Lung microvascular endothelial cell (primary cell): ENCODE measurements around the gene TTC24. TPM values are rescaled to one million over a fixed set of nuclear protein-coding genes. Genes with fewer than 3 reads are reported as not detected.
"Not testable (repeated sequence)": the region's sequence is repeated elsewhere in the genome, so short reads cannot be mapped to it uniquely, and the experiment has no call there.

ENCODE experiments used
- DNase-seq, 2 donors: peaks; one replicate each; pipeline versions ENCODE4 v3.0.0 to v3.0.0-alpha.2; 2010; ENCODE audit warnings: low read depth in 2 of 2
- total RNA-seq: library from RNA; depleted of rRNA; stranded (reverse); fragments of >200 nt; gene quantifications from 2 replicates; pipeline ENCODE4 v1.2.1, GENCODE V29; 2014

Gene TTC24
- not detected in 2 replicates for total RNA-seq

DNA sequence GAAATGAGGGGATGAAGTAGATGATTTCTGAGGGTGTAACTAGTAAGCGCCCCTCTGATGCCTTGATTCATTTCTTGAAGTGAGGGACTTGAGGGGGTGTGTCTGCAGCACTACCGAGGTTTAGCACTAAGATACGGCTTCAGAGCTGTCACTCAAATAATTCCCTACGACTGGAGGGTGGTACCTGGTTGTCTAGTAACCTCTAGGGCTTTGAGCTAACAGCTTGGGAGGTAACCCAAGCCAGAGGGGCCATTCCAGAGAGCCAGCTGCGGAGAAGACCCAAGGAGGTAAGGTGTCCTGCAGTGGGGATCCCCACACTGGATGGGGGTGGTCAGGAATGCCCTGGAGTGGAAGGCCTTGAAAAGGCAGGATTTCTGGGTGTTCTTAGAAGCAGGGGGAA is at the start of gene TTC24:
Gene TTC24 (plus strand): TSS at position 252 of the 400 bp plus-strand sequence. CDS start 1,642 bp downstream, outside the sequence.
- no peak for DNase-seq

DNA sequence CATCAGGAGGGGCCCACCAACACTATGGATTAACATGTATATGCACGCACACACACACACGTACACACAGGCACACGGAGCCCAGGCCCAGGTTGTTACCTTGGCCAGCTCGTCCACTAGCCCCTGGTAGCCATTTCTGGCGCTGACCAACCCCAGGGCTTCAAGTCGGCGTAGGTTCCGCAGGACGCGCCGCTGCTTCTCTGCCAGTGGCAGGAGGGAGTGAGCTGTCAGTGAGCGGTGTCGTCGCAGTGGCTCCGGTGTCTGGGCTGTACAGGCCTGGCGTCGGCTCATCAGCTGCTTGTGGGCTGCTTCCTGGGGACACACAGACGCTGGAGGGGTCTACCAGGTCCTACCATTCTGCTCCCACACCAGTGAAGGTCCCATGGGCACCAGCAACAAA is 49.5 kb upstream of the TTC24 start:
- no peak for DNase-seq

DNA sequence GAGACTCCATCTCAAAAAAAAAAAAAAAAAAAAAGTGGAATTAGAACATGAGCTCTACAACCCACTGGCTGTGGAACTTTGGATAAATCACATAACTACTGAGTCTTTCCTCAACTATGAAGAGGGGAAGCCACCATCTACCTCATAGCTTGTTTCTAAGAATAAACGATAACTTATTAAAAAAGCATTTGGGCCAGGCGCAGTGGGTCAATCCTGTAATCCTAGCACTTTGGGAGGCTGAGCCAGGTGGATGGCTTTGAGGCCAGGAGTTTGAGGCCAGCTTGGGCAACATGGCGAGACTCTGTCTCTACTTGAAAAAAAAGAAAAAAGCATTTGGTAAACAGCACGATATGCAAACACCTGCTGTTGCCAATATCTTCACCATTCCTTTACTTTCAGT is 47.1 kb upstream of the TTC24 start:
- no peak for DNase-seq

DNA sequence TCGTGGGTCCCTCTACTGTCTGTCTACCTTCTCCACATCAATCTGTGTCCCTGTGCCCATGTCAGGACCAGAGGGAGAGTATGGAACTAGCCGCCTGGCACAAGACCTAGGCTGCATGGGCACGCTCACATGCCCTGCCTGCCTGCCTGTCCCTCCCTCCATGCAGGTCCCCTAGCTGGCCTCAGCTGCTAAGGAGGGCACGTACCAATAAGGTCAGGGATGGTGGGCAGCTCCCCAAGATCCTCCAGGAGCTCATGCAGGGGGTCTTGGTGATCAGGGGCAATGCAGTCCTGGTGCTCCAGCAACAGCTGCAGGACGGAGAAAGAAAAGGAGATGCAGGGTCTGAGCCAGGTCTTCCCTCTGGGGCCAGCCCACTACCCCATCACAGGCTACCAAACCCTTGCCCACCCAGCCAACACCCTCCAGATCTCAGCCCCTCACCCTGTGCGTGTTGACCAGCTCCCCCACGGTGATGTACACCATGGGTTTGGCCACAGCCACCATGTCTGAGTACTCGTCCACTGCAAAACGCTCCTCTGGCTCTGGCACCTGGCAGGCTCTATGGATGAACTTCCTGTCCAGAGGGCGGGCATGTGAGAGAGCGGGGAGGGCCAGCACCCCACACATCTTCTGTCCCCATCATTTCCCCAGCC is 45.8 kb upstream of the TTC24 start:
- no peak for DNase-seq

DNA sequence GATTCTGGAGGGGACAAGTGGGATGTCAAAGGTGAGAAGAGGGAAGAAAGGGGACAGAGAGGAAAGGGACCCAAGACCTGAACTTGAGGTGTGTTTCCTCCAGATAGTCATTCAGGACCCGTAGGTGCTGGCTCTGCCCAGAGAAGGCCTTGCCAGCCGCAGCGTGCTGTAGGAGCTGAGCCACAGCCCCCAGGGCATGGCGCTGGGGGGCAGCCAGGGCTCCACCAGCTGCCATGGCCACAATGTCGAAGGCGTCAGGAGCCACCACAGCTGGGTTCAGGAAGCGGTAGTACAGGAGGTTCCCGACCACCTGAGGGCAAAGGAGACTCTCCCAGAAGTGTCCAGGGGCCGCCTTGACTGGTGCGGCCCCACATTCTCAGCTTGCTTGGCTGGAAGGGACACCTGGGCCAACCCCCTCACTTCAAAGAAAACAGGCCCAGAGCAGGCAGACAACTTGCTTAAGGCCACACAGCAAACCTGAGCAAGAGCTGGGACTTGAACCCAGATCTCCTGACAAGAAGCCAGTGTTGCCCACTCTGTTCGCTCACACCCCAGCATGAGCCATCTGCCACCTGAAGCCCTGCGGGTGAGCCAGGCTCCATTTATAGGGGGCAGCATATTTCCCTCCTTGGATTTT is 45.0 kb upstream of the TTC24 start:
- no peak for DNase-seq

DNA sequence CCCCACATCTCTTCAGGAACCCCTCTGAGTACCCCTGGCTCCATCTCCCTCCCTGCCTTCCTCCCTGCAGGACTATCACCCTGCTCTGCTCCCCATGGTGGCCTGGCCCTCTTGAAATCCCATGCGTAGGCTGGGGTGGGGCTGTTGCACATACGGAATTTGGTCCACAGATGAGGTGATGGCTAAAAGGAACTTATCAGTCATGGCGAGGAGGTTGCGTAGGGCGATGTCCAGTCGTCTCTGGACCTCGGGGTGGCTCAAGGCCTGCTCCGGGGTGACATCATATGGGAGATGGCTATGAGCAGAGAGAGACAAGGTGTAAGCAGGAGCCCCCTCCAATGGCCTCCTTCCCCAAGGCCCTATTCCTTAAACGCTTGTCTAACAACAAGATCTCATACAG is 42.5 kb upstream of the TTC24 start:
- no peak for DNase-seq

DNA sequence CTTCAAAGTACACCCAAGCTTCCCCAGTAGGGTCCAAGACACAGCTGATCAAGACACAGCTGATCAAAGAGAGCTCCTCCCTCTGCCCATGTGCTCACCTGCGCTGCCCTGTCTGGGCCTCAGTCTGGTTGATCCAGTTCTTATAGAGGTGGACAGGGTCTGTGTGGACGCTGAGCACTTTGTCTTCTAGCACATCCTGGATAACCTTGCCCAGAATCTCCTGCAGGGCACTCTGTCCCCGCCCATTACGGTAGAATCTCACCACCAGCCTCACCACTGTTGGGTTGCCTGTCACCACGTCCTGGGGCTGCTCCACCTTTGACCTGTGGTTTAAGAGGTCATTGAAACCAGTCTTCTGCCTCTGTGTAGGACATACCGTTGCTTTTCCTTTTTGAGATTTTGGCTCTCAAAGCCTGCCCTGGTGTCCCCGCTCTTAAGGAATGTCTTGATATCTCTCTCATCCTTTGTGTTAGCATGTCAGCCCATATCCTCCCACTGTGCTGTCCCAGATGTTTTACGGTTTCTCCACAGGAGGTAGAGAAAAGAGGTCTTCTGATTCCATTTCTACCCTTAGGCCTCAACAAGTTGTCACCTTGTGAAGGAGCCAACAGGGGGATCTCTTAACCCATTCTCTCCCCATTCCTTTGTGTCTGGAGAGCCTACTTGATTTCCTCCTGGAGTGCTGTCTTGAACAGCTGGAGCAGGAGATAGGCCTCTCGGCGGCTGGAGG is 40.6 kb upstream of the TTC24 start:
- no peak for DNase-seq

DNA sequence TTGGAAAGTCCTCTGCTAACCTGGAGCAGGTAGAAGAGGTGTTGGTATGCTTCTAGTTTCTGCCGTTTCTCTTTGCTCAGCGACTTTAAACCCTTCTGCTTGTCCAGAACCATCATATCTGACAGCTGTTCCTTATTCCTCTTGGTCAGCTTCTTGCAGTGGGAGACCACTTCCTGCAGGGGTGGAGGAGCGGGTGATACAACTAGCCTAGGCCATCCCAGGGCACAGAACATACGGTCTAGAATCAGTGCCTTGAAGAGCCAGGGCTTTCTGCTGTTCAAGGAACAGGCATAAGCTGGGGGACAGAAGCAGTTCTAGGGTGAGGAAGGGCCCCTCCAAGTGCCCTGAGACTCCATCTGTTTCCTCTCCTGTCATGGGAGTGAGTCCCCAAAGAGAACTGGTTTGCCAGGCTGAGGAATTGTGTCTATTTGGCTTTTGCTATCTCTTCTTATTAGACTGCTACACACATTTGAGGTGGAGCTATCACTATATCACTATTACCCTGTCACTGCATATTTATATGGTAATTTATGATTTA is 39.6 kb upstream of the TTC24 start:
- no peak for DNase-seq

DNA sequence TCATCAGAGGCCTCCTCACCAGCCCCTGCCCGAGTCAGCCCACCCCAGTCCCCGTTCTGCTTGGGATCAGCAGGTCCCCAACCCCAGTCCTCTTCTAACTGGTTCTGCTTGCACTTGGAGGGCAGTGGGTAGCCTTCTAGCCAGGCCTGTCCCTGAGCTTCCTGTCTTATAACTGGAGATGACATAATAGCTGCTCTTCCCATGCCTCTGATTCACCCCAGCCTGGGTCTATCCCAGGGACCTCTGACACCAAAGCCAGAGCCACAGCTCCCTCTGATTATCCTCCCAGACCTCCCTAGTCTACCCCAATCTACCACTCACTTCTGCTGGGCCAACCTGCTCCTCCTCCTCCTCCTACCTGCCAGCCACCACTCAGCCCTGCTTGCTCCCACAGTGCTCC is 38.6 kb upstream of the TTC24 start:
- peak in 1 of 2 donors; percentile 26 for DNase-seq

DNA sequence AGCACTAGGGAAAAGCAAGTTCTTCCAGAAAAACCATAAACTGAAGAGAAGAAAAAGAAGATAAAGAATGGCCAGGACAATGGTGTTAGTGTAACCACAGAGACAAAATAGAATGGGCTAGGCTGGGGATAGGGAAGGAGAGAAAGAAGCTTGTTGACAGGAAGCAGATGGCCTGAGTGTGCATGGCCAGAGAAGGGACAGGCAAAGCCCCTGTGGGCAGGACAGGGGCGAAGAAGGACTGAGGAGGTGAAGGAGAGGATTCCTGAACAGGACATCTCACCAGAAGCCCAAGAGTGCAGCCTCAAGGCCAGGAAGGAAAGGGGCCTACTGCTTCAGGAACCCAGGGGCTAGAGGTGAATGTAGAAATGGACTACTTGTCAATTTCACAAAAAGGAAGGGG is 36.5 kb upstream of the TTC24 start:
- DNase-seq: peak in 1 of 2 donors; percentile 28

DNA sequence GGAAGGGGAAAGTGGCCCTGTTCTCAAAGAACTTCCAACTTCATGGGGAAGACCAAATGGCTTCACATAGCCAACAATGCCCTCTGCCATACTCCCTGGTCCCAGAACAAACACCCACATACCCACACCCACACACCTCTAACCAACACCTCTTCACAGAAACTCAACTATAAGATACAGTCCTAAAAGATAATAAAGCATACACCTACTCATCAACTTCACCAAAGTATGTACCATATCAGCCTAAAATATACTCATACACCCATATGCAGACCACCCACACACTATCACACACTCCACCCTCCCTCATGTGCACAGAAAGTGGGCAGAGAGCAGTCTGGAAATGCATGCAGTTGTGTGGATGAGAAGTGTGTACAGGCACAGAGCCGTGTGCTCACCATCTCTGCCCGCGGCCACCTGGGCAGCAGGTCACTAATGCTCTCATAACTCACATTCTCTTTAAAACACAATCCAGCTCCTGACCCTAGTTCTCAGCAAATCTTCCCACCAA is 34.9 kb upstream of the TTC24 start:
- DNase-seq: no peak

DNA sequence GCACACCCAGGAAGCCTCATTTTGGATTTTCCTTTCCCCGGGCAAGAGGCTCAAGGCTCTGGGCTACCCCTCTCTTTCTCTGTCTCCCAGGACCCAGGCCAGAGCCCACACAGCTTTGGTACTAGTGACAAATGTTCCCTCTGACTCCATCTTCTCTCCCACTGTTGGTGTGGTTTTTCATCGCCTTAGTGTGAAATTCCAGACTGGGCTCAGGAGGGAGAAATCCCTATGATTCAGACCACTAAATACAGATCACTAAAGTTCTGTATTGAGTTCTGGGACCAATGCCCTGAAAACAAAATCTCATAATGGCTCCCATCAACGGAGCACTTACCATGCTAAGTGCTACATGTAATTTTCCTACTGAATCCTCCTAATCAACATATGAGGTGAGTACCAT is 33.3 kb upstream of the TTC24 start:
- DNase-seq: no peak

DNA sequence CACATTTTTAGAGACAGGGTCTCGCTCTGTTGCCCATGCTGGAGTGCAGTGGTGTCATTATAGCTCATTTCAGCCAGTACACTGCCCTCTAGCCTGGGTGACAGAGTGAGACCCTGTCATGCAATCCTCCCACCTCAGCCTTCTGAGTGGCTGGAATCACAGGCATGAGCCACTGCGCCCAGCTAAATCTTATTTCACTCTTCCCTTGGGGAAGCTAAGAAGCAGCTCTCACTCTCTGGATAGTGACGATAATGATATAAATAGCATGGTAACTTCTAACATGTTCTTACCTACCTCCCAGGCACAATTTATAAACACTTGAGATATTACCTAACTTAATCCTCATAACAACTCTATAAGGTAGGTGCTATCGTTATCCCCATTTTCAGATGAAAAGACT is 32.1 kb upstream of the TTC24 start:
- DNase-seq: no peak

DNA sequence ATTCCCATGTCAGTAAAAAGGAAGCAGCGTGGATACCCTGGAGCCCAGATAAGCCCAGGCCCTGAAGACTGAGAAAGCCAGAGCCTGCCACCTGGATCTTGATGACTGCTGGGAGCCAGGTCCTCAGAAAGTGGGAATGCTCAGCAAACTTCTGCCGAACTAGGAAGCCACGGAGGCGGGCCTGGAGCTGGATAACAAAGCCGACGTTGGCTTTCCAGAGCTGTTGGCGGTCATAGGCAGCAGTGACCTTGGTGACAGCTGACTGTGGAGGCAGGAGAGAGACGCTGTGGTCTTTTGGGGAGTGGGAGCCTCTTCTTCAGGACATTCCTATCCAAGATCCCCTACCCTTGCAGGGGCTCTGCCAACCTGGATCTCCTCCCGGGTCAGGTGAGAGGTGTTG is 31.5 kb upstream of the TTC24 start:
- no peak for DNase-seq

DNA sequence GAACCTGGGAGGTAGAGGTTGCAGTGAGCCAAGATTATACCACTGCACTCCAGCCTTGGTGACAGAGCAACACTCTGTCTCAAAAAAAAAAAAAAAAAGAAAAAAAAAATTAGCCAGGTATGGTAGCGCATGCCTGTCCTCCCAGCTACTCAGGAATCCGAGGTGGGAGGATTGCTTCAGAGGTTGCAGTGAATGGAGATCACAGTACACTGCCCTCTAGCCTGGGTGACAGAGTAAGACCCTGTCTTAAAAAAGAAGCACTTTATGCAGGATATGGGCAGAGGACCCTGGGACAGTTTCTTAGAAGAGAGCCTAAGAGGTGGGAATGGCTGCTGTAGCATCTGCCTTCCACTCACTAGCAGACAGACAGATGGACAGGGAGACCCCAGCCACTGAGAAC is 30.1 kb upstream of the TTC24 start:
- DNase-seq: no peak

DNA sequence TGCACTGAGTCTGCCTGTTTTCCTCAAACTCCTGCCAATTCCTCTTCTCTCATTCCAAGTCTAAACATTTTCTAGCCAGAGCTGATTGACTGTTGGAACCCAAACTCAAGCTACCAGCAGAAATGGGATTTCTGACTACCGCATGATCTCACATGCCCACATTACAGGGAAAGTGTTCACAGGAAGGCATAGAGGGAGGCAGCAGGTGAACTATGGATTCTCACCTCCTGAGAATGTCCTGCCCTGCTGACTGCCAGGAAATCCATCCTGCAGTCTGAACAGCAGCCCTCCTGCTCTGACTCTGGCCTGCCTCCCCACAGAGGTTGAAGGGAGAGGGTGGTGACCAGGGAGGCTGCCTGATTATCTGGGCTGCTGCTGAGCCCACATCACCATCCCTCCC is 29.7 kb upstream of the TTC24 start:
- DNase-seq: no peak

DNA sequence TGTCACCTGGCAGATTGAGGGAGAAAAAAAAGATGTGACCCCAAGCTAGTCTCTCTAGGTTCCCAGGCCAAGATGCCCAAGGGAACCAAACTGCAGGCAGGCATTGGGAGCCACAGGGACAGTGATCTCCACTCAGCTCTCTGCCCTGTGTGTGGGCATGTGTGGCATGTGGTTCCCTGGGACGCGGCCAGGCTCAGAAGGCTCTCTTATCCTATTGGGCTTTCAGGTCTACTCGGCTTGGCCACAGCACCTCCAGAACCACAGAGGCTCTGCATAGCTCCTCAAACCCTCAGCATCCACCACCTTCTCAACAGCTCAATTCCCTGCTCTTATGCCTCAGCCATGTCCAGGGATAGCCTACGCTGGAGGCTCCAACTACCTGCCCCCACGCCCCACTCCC is 29.2 kb upstream of the TTC24 start:
- no peak for DNase-seq

DNA sequence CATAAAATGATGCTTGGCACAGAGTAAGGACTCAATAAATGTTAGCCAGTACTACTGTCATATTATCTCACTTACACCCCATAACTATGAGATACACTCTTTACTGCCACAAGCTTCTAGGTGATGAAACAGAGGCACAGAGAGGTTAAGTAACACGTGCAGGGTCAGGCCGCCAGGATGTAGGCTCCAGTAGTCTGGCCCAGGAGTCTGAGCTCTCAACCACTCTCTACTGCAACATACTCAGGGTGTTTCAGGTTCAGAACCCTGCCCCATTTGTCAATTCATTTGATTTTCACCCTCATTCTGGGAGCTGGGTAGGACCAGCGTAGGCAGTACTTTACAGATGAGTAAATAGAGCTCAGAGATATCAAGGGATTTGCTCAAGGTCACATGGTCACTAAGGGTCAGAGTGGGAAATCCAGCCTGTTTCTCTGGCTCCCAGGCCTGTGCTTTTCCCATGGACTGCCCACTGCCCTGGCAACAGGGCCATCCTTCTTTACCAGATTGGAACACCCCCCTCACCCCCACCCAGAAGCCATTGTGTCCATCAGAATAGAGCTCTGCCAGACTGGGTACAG is 28.4 kb upstream of the TTC24 start:
- DNase-seq: no peak

DNA sequence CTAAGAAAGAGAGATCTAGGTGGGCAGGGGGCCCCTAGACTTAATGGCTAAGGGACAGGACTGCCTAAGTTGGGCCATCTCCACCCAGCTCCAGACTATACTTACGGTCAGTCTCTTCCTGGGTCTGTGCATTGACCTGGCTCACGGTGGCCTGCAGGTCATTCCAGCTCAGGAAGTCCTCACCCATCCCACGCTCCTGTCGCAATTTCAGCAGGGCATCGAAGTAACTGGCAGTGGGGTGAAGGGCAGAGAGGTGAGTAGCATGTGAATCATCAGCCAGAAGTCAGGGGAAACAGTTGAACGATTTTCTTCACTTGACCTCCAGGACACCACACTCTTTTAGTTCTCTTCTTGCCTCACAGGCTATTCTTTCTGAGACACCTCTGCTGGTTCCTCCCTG is 27.7 kb upstream of the TTC24 start:
- DNase-seq: peak in 1 of 2 donors; percentile 23

DNA sequence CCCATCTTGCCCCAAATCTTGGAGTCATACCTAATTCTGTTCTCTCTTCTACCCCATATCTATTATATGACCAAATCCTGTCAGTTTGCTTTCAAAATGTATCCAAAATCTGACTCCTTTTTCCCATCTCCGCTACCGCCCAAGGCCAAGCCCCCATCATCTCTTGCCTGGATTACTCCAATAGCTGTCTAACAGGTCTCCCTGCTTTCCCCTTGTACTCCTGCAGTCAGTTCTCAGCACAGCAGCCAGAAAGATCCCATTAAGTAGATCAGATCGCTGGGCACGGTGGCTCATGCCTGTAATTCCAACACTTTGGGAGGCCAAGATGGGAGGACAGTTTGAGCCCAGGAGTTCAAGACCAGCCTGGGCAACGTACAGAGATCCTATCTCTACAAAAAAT is 27.0 kb upstream of the TTC24 start:
- DNase-seq: no peak

DNA sequence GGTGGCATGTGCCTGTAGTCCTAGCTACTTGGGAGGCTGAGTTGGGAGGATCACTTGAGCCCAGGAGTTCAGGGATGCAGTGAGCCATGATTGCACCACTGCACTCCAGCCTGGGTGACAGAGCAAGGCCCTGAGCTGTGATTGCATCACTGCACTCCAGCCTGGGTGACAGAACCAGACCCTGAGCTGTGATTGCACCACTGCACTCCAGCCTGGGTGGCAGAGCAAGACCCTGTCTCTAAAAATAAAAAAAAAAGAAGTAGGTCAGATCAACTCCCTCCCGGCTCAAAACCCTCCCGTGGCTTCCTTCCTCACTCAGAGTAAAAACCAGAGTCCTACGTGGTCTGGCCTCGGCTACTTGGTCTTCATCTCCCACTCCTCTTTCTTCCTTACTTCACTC is 26.6 kb upstream of the TTC24 start:
- DNase-seq: not testable (repeated sequence)

DNA sequence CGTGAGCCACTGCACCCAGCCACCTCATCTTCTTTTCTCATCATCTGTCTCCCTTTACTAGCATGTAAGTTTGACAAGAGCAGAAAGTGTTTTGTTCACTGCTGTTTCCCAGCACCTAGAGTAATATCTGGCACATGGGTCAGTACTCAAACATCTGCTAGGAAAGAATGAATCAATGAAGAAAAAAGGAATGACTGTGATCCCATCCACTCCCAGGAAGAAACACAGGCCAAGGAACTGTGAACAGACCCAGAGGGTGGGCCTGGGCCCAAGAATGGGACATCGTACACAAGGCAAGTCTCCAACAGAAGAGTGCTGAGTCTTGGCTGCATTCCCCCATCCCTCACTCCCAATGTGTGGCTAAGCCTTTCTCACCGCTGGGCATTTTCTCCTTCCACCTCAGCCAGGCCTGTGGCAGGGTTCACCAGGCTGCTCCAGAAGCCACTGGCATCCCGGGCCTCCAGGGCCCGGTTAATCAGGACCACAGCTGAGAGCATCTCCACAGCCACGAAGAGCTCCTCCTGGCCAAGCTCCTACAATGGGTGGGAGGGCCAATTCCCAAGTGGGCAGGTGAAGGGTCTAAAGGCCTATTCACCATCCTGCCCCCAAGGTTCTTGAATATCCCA is 25.6 kb upstream of the TTC24 start:
- DNase-seq: no peak
